ENCODE measurements around the gene NFKBIZ.

NFKBIZ gene, protein sequence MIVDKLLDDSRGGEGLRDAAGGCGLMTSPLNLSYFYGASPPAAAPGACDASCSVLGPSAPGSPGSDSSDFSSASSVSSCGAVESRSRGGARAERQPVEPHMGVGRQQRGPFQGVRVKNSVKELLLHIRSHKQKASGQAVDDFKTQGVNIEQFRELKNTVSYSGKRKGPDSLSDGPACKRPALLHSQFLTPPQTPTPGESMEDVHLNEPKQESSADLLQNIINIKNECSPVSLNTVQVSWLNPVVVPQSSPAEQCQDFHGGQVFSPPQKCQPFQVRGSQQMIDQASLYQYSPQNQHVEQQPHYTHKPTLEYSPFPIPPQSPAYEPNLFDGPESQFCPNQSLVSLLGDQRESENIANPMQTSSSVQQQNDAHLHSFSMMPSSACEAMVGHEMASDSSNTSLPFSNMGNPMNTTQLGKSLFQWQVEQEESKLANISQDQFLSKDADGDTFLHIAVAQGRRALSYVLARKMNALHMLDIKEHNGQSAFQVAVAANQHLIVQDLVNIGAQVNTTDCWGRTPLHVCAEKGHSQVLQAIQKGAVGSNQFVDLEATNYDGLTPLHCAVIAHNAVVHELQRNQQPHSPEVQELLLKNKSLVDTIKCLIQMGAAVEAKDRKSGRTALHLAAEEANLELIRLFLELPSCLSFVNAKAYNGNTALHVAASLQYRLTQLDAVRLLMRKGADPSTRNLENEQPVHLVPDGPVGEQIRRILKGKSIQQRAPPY

GRCh38 chr3:101848754-101849713 lies at the start of gene NFKBIZ:
Gene NFKBIZ (plus strand): TSS chr3:101849514. CDS start chr3:101849629, 115 bp downstream.
- no peak for DNase-seq

DNA sequence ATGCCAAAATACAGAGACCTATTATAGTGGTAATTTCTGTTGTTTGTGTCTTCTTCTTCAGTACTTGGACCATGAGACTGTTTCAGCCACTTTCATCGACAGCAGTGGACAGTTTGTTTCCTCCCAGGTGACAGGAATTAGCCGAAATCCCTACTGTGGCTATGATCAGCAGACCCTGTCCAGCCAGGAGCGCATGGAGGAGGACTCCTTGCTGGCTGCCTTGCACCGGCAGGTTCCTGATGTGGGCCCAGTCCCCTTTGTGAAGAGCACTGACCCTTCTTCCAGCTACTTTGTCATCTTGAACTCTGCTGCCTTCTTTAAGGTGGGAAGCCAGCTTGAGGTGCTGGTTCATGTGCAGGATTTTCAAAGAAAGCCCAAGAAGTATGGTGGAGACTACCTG lies 48.1 kb upstream of the NFKBIZ start:
- no peak for DNase-seq

- no peak for DNase-seq
Measured at GRCh38 chr3:101802179-101802578, 47.1 kb upstream of the NFKBIZ start.

- peak; percentile 68 for DNase-seq
Measured at GRCh38 chr3:101803173-101803782, 46.0 kb upstream of the NFKBIZ start.

DNA sequence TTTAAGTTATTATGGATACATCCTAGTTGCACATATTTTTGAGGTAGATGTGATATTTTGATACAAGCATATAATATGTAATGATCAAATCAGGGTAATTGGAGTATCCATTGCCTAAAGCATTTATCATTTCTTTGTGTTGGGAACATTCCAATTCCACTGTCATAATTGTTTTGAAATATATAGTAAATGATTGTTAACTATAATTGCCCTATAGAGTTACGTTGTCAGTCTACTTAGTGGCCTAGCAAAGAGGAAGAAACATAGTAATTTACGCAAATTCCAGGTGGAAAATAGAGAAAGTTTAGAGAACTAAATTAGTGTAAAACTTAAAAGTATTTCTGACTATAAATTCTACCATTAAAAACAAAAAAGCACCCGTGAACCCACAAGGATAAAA lies 45.4 kb upstream of the NFKBIZ start:
- DNase-seq = no peak

- no peak for DNase-seq
Measured at GRCh38 chr3:101806491-101806890, 42.8 kb upstream of the NFKBIZ start.

DNA sequence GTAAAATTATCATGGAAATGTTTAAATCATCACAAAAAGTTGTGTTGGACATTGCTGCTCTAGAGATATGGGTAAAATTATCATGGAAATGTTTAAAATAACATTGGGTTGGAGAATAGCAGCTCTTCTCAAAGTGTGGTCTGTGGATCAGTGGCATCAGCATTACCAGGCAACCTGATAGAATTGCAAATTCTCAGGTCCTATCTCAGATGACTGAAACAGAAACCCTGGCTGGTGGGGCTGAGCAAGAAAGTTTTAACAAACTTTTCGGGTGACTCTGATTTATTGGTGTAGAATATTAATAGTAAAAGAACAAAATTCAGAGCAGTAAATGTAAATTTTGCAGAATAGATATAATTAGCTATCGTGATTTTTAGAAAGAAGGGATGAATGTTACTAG lies 41.4 kb upstream of the NFKBIZ start:
- DNase-seq = no peak

DNA sequence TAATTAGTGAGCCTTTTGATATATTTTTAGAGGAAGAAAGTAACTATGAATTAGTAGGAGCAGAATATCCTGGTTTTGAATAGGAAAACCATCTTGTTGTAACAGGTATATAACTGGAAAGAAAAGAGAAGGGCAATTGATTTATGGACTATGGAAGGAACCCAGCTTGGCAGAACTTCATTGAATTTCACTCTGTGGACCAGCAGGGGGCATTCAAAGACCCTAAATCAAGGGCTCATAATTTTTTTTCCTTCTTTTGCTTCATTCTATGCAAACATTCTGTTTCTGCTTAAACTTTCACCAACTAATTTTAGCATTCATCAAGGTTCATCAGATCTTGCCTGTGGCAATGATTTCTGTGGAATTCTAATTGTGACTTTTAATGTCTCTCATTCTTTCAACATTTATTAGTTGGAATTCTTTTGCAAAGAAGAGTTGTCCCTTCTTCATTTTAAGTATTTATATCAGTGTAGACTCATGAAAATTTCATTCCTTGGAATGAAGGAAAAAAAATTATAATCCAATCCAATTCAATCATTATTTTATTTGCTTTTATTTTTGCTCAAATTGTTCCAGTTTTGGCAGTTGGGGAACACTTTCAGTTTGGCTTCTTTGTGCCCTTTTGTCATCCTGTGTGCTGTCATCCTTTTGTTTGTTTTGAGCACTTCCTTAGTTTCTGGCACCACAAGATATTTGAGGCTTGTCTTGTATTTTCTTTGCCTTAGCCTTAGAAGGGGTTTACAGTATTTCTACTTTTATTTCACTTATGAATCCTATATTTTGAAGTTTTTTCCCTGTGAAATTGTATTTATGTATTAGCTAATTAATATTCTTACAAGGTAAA lies 39.9 kb upstream of the NFKBIZ start:
- peak; percentile 10 for DNase-seq

GRCh38 chr3:101810022-101810418 lies 39.3 kb upstream of the NFKBIZ start:
- no peak for DNase-seq

DNA sequence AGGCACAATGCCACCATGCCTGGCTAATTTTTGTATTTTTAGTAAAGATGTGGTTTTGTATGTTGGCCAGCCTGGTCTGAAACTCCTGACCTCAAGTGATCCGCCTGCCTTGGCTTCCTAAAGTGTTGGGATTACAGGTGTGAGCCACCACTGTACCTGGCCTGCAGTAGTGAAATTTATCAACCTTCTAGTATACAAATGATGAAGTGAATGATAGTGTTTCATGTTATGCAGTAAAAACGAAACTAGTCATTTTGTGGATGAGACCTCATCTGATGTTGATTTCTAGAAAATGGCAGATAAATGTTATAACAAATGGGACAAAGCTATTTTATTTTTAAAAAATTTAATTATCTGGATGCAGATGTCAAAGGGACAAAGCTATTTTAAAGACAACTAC lies 37.4 kb upstream of the NFKBIZ start:
- no peak for DNase-seq

- no peak for DNase-seq
Measured at GRCh38 chr3:101812895-101813294, 36.4 kb upstream of the NFKBIZ start.

- DNase-seq = peak; percentile 5
Measured at GRCh38 chr3:101813817-101814440, 35.4 kb upstream of the NFKBIZ start.

GRCh38 chr3:101814835-101815234 lies 34.5 kb upstream of the NFKBIZ start:
- DNase-seq = no peak

DNA sequence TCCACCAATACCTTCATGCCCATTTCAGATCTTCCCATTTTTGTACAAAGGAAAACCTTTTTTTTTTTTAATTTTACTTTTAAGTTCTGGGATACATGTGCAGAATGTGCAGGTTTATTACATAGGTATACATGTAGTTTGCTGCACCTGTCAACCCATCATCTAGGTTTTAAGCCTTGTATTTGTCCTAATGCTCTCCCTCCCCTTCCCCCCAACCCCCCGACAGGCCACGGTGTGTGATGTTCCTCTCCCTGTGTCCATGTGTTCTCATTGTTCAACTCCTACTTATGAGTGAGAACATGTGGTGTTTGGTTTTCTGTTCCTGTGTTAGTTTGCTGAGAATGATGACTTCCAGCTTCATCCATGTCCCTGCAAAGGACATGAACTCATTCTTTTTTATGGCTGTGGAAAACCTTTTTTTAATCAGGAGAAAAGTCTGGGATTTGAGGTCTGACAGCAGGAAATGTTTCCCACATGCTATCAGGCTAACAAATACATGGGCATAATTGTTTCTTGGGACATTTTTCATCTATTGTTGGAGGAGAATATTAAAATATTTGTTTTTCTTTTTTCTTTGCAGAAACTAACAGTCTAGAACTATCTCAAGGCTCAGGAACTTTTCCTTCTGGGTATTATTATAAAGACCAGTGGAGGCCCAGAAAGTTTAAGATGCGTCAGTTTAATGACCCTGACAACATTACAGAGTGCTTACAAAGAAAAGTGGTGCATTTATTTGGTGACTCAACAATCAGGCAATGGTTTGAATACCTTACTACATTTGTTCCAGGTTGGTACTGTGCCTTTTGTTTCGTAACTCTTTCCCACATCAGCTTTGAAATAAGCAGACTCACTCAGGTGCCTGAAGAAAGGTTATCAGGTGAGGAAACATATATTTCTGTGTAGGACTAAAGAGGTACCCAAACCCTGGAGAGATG lies 32.8 kb upstream of the NFKBIZ start:
- no peak for DNase-seq

- DNase-seq = no peak
Measured at GRCh38 chr3:101817992-101818391, 31.3 kb upstream of the NFKBIZ start.

DNA sequence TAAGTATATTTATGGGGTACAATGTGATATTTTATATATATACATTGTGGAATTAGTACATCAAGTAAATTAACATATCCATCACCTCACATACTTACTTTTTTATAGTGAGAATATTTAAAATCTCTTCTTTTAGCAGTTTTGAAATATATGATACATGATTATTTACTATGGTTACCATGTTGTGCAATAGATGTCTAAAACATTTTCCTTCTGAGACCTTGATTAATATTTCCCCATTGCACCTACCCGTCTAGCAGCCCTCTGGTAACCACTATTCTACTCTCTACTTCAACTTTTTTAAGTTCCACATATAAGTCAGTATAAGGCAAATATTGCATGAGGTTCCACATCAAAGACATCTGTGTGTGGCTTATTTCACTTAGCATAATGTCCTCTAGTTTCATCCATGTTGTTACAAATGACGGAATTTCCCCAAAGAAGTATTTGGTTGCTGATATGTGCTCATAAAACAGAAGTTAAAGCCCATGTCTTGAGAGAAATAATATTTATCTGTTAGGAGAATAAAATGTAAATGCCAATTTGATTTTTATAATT lies 29.6 kb upstream of the NFKBIZ start:
- no peak for DNase-seq

DNA sequence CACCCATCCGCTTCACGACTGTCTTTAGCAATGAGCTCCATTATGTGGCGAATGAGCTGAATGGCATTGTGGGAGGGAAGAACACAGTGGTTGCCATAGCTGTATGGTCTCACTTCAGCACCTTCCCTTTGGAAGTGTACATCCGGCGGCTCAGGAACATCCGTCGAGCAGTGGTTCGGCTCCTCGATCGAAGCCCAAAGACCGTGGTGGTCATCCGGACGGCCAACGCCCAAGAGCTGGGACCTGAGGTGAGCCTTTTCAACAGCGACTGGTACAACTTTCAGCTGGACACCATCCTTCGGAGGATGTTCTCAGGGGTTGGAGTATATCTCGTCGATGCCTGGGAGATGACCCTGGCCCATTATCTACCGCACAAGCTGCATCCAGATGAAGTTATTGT lies 27.8 kb upstream of the NFKBIZ start:
- DNase-seq = no peak

DNA sequence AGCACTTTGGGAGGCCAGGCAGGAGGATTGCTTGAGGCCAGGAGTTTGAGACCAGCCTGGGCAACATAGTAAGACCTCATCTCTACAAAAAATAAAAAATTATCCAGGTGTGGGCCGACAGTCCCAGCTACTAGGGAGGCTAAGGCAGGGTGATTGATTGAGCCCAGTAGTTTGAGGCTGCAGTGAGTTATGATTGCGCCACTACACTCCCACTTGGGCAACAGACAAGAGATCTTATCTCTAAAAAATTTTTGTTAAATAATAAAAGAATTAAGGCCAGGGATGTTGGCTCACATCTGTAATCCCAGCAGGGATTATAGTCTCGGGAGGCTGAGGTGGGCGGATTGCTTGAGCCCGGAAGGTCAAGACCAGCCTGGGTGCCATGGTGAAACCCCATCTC lies 25.8 kb upstream of the NFKBIZ start:
- no peak for DNase-seq

GRCh38 chr3:101824702-101825101 lies 24.6 kb upstream of the NFKBIZ start:
- no peak for DNase-seq
